ENCODE data around the gene TBC1D8.

TBC1D8 gene

DNA sequence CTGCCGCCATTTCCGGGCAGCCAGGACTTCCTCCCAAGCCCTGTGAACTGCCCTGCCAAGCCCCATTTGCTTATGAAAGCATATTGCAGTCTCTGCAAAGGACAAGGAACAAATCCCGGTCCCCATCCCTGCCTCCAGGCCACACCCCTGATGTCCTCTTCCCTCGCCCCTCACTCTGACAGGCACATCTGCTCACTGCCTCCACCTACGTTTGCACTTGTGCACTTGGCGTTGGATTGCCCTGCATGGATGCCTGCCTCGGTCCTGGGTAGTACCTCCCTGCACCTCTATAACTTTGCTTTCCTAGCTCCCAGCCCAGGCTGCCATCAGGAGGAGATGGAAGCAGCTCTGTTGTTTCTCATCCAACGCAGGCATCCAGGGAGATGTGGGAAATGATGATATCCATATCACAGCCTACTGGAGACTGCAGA, 168.7 kb downstream of the TBC1D8 start:
- H3K9me3 ChIP-seq (ENCODE audit: low read depth, low read length) = no peaks in the 10 kb centered on the region
- H3K4me3 ChIP-seq = no peak overlapping the region
- no peak overlapping the region for H3K27ac ChIP-seq
- no peaks in the 10 kb centered on the region for H3K36me3 ChIP-seq (ENCODE audit: insufficient read depth, low read length)
- no peak for DNase-seq (ENCODE audit: low read depth, low spot score)
- H3K9ac ChIP-seq (ENCODE audit: insufficient read length) = no peak overlapping the region
- TF ChIP-seq POLR2AphosphoS5 (IDR thresholded peaks at IDR 0.05; ENCODE audit: borderline replicate concordance, low read depth, low read length) (no peak), EZH2 (IDR thresholded peaks at IDR 0.05) (no peak), FOXP2 (optimal IDR thresholded peaks at IDR 0.05; ENCODE audit: control extremely low read depth, extremely low read length, insufficient read depth) (no peak)

DNA sequence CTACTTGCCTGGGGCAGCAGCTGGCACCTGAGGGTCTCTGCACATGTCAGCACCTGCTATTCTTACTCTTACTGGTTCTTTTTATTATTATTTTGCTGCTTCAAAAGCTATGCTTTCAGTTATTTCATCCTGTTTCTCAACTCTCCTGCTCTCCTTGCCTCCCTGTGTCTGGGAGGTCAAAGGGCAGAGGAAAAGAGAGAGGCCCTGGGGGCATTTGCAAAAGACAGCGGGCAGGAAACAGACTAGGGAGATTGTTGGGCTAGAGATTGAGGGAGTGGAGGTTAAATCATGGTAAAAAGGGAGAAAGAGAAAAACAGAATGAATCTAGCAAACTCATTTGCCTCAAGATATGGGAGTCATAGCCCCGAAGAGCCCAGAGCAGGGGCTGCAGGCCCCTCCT, 170.2 kb downstream of the TBC1D8 start:
- Histone ChIP-seq H3K36me3 (ENCODE audit: insufficient read depth, low read length) (no peaks in the 10 kb centered on the region), H3K4me3 (no peak overlapping the region), H3K27ac (no peak overlapping the region), H3K9ac (ENCODE audit: insufficient read length) (no peak overlapping the region), H3K9me3 (ENCODE audit: low read depth, low read length) (no peaks in the 10 kb centered on the region)
- no peak for TF ChIP-seq FOXP2 (optimal IDR thresholded peaks at IDR 0.05; ENCODE audit: control extremely low read depth, extremely low read length, insufficient read depth)
- DNase-seq (ENCODE audit: low read depth, low spot score) = no peak

DNA sequence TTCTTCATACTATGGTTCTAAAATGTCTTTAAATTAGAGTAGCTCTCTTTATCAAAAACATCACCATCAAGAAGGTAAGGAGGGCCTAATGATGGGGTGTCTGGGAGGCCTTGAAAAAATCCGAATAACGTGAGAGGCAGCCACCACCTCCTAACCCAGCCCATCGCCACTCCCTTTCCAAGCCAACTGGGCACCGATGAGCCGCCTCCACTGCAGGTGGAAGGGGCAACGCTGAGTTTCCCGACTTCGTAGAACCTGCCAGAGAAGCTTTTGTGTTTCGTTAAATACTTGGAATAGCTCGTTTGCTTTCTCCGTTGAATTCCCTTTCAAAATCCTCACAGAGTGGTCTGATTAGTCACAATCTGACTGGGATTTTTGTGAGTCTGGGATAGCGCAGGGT, 171.1 kb downstream of the TBC1D8 start:
- Histone ChIP-seq H3K36me3 (ENCODE audit: insufficient read depth, low read length) (no peaks in the 10 kb centered on the region), H3K9ac (ENCODE audit: insufficient read length) (no peak overlapping the region), H3K4me3 (no peak overlapping the region), H3K27ac (no peak overlapping the region), H3K9me3 (ENCODE audit: low read depth, low read length) (no peaks in the 10 kb centered on the region)
- no peak for DNase-seq (ENCODE audit: low read depth, low spot score)
- TF ChIP-seq POLR2AphosphoS5 (IDR thresholded peaks at IDR 0.05; ENCODE audit: borderline replicate concordance, low read depth, low read length) (no peak), EZH2 (IDR thresholded peaks at IDR 0.05) (no peak), FOXP2 (optimal IDR thresholded peaks at IDR 0.05; ENCODE audit: control extremely low read depth, extremely low read length, insufficient read depth) (no peak)

DNA sequence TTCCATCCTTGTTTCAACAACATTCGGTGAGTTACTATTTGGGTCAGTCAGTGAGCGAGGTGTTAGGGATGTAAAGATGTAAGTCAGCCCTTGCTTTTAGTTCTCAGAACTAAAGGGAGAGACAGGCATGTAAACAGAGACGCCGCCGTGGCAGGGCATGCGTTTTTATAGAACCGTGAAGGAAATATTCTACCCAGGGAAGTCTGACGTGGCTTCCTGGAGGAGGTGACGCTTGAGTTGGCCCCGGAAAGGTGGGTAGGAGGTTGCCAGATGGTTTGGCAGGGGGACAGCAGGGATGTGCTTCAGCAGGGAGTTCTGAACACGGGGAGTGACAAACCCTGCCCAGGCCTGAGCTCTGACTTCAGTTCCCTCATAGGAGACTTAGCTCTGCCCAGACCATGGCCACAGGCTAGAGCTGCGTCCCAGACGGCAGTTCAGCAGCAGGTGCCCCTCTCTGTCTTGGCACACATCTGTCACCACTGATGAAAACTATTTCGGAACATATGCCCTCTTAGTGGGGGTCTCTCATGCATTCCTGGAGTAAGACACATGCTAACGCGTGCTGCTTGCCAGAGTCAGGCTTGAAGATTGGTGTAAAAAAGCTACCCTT, 172.5 kb downstream of the TBC1D8 start:
- no peak overlapping the region for H3K9ac ChIP-seq (ENCODE audit: insufficient read length)
- no peaks in the 10 kb centered on the region for H3K9me3 ChIP-seq (ENCODE audit: low read depth, low read length)
- H3K27ac ChIP-seq = no peak overlapping the region
- no peaks in the 10 kb centered on the region for H3K36me3 ChIP-seq (ENCODE audit: insufficient read depth, low read length)
- no peak overlapping the region for H3K4me3 ChIP-seq
- TF ChIP-seq EZH2 (IDR thresholded peaks at IDR 0.05) (no peak), FOXP2 (optimal IDR thresholded peaks at IDR 0.05; ENCODE audit: control extremely low read depth, extremely low read length, insufficient read depth) (no peak), POLR2AphosphoS5 (IDR thresholded peaks at IDR 0.05; ENCODE audit: borderline replicate concordance, low read depth, low read length) (no peak)
- DNase-seq (ENCODE audit: low read depth, low spot score) = no peak

DNA sequence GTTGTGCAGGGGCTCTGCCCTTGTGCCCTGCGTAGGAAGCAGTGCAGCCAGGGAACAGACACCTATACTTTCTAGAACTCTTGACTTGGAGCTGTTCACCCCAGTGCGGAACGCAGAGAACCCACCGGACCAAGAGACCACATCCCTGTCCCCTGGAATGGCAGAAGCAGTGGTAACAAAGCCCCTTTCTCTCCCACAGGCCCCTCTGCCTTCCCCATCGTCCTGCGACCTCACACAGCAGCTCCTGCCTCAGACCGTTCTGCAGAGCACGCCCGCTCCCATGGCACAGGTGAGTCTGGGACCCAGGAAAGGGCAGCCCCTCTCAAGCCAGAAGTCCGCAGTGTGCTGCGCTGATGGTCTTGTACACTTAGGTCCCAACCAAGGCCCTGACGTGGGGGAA, 173.7 kb downstream of the TBC1D8 start:
- Histone ChIP-seq H3K9ac (ENCODE audit: insufficient read length) (no peak overlapping the region), H3K36me3 (ENCODE audit: insufficient read depth, low read length) (no peaks in the 10 kb centered on the region), H3K9me3 (ENCODE audit: low read depth, low read length) (no peaks in the 10 kb centered on the region), H3K27ac (no peak overlapping the region), H3K4me3 (no peak overlapping the region)
- TF ChIP-seq EZH2 (IDR thresholded peaks at IDR 0.05) (no peak), POLR2AphosphoS5 (IDR thresholded peaks at IDR 0.05; ENCODE audit: borderline replicate concordance, low read depth, low read length) (no peak), FOXP2 (optimal IDR thresholded peaks at IDR 0.05; ENCODE audit: control extremely low read depth, extremely low read length, insufficient read depth) (no peak)
- no peak for DNase-seq (ENCODE audit: low read depth, low spot score)

DNA sequence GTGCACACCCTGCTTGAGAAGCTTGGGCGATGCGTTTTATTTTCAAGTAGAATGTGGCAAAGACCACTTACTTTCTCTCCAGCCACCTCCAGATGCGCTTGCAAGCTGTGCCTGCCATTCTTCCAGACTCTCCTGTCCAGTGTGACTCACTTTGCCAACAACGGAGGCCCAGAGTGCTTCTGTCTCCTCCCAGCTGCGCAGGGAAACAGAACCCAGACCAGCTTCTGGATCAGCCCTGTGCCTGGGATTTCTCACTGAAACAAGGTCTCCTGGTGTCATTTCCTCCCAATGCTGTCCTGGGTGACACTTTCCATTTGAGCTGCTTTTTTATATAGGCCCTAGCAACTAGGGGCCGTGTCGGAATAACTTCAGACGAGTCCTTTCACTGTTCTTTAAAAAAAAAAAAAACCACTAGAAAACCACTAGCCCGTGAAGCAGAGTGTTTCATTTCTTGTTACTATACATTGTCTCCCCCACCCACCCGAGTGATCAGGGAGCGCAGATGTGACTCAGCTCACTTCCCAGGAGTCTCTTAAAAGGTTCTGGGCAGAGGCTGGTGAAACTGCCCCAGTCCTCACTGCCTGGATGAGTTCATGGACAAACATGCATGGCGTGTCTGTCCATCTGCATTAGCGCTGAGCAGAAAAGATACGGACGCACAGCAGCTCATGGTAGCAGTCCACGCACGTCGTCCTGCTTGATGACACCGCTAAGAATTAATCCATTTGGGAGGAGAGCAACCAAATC, 174.4 kb downstream of the TBC1D8 start:
- Histone ChIP-seq H3K27ac (no peak overlapping the region), H3K36me3 (ENCODE audit: insufficient read depth, low read length) (no peaks in the 10 kb centered on the region), H3K9me3 (ENCODE audit: low read depth, low read length) (no peaks in the 10 kb centered on the region), H3K4me3 (no peak overlapping the region), H3K9ac (ENCODE audit: insufficient read length) (no peak overlapping the region)
- no peak for DNase-seq (ENCODE audit: low read depth, low spot score)
- no peak for TF ChIP-seq POLR2AphosphoS5 (IDR thresholded peaks at IDR 0.05; ENCODE audit: borderline replicate concordance, low read depth, low read length)
- no peak for TF ChIP-seq EZH2 (IDR thresholded peaks at IDR 0.05)
- no peak for TF ChIP-seq FOXP2 (optimal IDR thresholded peaks at IDR 0.05; ENCODE audit: control extremely low read depth, extremely low read length, insufficient read depth)

DNA sequence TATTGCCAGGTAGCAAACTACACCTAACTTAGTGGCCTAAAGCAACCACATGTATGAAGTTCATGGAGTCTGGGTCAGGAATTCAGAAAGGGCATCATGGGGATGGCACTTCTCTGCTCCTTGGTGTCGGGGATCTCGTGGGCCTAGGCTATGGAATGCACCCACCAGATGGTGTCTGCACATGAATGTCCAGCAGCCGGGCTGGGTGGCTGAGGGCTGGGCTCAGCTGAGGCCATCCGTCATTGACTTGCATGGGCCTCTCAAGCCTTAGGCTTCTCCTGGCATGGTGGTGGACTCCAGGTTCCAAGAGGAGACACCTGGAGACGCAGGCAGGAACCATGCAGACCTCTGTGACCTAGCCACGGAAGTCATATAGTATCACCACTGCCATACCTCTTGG, 175.1 kb downstream of the TBC1D8 start:
- Histone ChIP-seq H3K27ac (no peak overlapping the region), H3K36me3 (ENCODE audit: insufficient read depth, low read length) (no peaks in the 10 kb centered on the region), H3K9me3 (ENCODE audit: low read depth, low read length) (no peaks in the 10 kb centered on the region), H3K4me3 (no peak overlapping the region), H3K9ac (ENCODE audit: insufficient read length) (no peak overlapping the region)
- no peak for DNase-seq (ENCODE audit: low read depth, low spot score)
- no peak for TF ChIP-seq FOXP2 (optimal IDR thresholded peaks at IDR 0.05; ENCODE audit: control extremely low read depth, extremely low read length, insufficient read depth)
- no peak for TF ChIP-seq EZH2 (IDR thresholded peaks at IDR 0.05)
- no peak for TF ChIP-seq POLR2AphosphoS5 (IDR thresholded peaks at IDR 0.05; ENCODE audit: borderline replicate concordance, low read depth, low read length)

DNA sequence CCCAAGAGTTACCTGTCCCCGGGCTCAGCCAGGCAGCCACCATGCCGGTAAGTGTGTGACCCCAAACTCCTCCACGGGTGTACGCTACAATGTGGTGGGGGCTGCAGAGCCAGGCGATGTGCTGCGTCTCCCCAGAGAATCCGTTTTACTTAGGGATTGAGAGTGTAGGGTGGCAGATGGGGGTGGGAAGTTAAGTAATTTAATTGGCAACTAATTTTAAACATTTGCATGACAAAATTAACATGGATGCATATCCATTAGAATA, 175.7 kb downstream of the TBC1D8 start:
- no peaks in the 10 kb centered on the region for H3K36me3 ChIP-seq (ENCODE audit: insufficient read depth, low read length)
- DNase-seq (ENCODE audit: low read depth, low spot score) = no peak
- TF ChIP-seq POLR2AphosphoS5 (IDR thresholded peaks at IDR 0.05; ENCODE audit: borderline replicate concordance, low read depth, low read length) = no peak
- no peak for TF ChIP-seq EZH2 (IDR thresholded peaks at IDR 0.05)
- TF ChIP-seq FOXP2 (optimal IDR thresholded peaks at IDR 0.05; ENCODE audit: control extremely low read depth, extremely low read length, insufficient read depth) = no peak
- no peak overlapping the region for H3K9ac ChIP-seq (ENCODE audit: insufficient read length)
- no peak overlapping the region for H3K27ac ChIP-seq
- no peak overlapping the region for H3K4me3 ChIP-seq
- no peaks in the 10 kb centered on the region for H3K9me3 ChIP-seq (ENCODE audit: low read depth, low read length)
